HG03196 (cell line): ENCODE data around the gene HOXC4.
"Not testable (repeated sequence)": the region's sequence is repeated elsewhere in the genome, so short reads cannot be mapped to it uniquely, and the experiment has no call there.

ENCODE experiments used
- ATAC-seq: cut with Tn5 transposase; IDR thresholded peaks from one replicate; pipeline ENCODE4 v1.9.1; 2021; ENCODE audit not compliant: unreplicated experiment

The HOXC4 gene

GRCh38 chr12:54053003-54053750, 458 bp upstream of the HOXC4 start:
- peak; percentile 54 for ATAC-seq

GRCh38 chr12:54054742-54055194, 1.1 kb downstream of the HOXC4 start:
- ATAC-seq: no peak

GRCh38 chr12:54055552-54055951, 1.9 kb downstream of the HOXC4 start:
- ATAC-seq: no peak

- ATAC-seq: no peak
Measured at GRCh38 chr12:54056110-54056509, 2.5 kb downstream of the HOXC4 start.

- ATAC-seq: no peak
Measured at GRCh38 chr12:54058128-54058768, 4.6 kb downstream of the HOXC4 start.

GRCh38 chr12:54059668-54060067, 6.0 kb downstream of the HOXC4 start:
- ATAC-seq: no peak

GRCh38 chr12:54060174-54060974, 6.7 kb downstream of the HOXC4 start:
- ATAC-seq: no peak

GRCh38 chr12:54060975-54061778, 7.5 kb downstream of the HOXC4 start:
- no peak for ATAC-seq

GRCh38 chr12:54065677-54066076, 12.0 kb downstream of the HOXC4 start:
- ATAC-seq: no peak

GRCh38 chr12:54066408-54066807, 12.8 kb downstream of the HOXC4 start:
- ATAC-seq: no peak

- no peak for ATAC-seq
Measured at GRCh38 chr12:54068418-54069070, 14.9 kb downstream of the HOXC4 start.

- no peak for ATAC-seq
Measured at GRCh38 chr12:54071942-54072341, 18.3 kb downstream of the HOXC4 start.

GRCh38 chr12:54074308-54074707, 20.7 kb downstream of the HOXC4 start:
- ATAC-seq: no peak

GRCh38 chr12:54075409-54075808, 21.8 kb downstream of the HOXC4 start:
- no peak for ATAC-seq

GRCh38 chr12:54075974-54076373, 22.3 kb downstream of the HOXC4 start:
- no peak for ATAC-seq

- not testable (repeated sequence) for ATAC-seq
Measured at GRCh38 chr12:54077843-54078242, 24.2 kb downstream of the HOXC4 start.

GRCh38 chr12:54079115-54079514, 25.5 kb downstream of the HOXC4 start:
- not testable (repeated sequence) for ATAC-seq

GRCh38 chr12:54080008-54080924, 26.6 kb downstream of the HOXC4 start:
- not testable (repeated sequence) for ATAC-seq

- not testable (repeated sequence) for ATAC-seq
Measured at GRCh38 chr12:54081053-54081514, 27.4 kb downstream of the HOXC4 start.
